Tibial nerve (tissue), 4 donors: ENCODE results near the gene FAAP20.

Source experiments
- CTCF ChIP-seq, 5 experiments: fragments of 200-600 bp in 3 of 5; fragments of 450-650 bp in 2 of 5; sonication (generic) in 3 of 5; IDR thresholded peaks; one replicate each; pipeline ENCODE4 v1.5.1; 2016 to 2019; ENCODE audit warnings: antibody characterized with exemption in 5 of 5, mild to moderate bottlenecking in 3 of 5, moderate library complexity in 2 of 5
- EP300 ChIP-seq, 2 donors: sonication (generic); formaldehyde crosslinking; IDR thresholded peaks; one replicate each; pipeline ENCODE4 v1.6.1; 2017; ENCODE audit warnings: antibody characterized with exemption in 2 of 2, mild to moderate bottlenecking in 1 of 2
- POLR2A ChIP-seq, 2 donors: fragments of 450-650 bp; IDR thresholded peaks; one replicate each; pipeline ENCODE4 v1.6.1; 2017; ENCODE audit warnings: antibody characterized with exemption in 2 of 2, mild to moderate bottlenecking in 2 of 2, moderate library complexity in 2 of 2

DNA sequence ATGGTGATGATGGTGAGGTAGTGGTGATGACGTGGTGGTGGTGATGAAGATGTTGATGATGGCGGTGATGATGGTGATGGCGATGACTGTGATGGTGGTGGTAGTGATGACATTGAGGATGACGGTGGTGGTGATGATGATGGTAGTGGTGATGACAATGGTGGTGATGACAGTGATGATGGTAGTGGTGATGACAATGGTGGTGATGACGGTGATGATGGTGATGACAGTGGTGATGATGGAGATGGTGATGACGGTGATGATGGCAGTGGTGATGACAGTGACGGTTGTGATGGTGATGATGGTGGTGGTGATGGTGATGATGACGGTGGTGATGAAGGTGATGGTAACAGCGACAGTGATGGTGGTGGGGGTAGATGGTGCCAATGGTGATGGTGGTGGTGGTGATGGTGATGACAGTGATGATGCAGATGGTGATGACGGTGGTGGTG lies 39.4 kb downstream of the FAAP20 start:
- no peak for TF ChIP-seq CTCF (IDR thresholded peaks at IDR 0.05)
- TF ChIP-seq POLR2A (IDR thresholded peaks at IDR 0.05): no peak
- no peak for TF ChIP-seq EP300 (IDR thresholded peaks at IDR 0.05)
